Measurements from ENCODE around the gene ERO1A.

DNA sequence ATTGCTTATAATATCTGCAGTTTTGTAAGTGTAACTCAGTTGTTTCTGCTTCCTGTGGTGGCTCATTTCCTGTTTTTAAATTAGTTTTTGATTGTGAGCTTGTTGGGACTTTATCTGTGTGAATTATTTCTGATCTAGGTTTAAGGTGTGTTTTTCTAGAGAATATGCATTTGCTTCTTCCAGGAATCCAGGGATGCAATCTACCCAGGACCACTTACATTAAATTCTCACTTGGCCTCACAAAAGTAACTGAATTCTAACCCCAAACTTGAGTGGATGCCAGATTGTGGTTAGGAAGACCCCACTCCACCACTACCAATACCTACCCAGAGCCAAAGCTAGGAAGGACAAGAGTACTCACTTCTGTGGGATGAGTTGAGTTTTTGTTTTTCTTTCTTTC, 46.5 kb upstream of the ERO1A start:
- no peak for TF ChIP-seq RAD21 (IDR thresholded peaks at IDR 0.05; ENCODE audit: low read length)
- no peak for TF ChIP-seq CEBPB (IDR thresholded peaks at IDR 0.05; ENCODE audit: low read depth, low read length)
- TF ChIP-seq, protein P1, sequence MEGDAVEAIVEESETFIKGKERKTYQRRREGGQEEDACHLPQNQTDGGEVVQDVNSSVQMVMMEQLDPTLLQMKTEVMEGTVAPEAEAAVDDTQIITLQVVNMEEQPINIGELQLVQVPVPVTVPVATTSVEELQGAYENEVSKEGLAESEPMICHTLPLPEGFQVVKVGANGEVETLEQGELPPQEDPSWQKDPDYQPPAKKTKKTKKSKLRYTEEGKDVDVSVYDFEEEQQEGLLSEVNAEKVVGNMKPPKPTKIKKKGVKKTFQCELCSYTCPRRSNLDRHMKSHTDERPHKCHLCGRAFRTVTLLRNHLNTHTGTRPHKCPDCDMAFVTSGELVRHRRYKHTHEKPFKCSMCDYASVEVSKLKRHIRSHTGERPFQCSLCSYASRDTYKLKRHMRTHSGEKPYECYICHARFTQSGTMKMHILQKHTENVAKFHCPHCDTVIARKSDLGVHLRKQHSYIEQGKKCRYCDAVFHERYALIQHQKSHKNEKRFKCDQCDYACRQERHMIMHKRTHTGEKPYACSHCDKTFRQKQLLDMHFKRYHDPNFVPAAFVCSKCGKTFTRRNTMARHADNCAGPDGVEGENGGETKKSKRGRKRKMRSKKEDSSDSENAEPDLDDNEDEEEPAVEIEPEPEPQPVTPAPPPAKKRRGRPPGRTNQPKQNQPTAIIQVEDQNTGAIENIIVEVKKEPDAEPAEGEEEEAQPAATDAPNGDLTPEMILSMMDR (conservative IDR thresholded peaks at IDR 0.05; ENCODE audit: low read depth, low read length) = no peak
- TF ChIP-seq POLR2A (IDR thresholded peaks at IDR 0.05; ENCODE audit: low read depth, low read length) = no peak
- no peak for TF ChIP-seq MAFK (IDR thresholded peaks at IDR 0.05; ENCODE audit: low read depth, low read length)
- TF ChIP-seq, protein P2, sequence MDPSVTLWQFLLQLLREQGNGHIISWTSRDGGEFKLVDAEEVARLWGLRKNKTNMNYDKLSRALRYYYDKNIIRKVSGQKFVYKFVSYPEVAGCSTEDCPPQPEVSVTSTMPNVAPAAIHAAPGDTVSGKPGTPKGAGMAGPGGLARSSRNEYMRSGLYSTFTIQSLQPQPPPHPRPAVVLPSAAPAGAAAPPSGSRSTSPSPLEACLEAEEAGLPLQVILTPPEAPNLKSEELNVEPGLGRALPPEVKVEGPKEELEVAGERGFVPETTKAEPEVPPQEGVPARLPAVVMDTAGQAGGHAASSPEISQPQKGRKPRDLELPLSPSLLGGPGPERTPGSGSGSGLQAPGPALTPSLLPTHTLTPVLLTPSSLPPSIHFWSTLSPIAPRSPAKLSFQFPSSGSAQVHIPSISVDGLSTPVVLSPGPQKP (IDR thresholded peaks at IDR 0.05; ENCODE audit: borderline replicate concordance, low read depth, low read length) = no peak
- no peak for TF ChIP-seq NFE2L2 (IDR thresholded peaks at IDR 0.05; ENCODE audit: low read depth, low read length)
